Ovary (tissue), 3 donors: Measurements from ENCODE around the gene IGSF21.

Experiments
- CTCF ChIP-seq, 3 donors: fragments of 450-650 bp in 2 of 3; fragments of 200-600 bp in 1 of 3; IDR thresholded peaks; one replicate each; pipeline versions ENCODE4 v1.5.1 to v1.8.0; 2016 to 2022; ENCODE audit warnings: antibody characterized with exemption in 3 of 3, mild to moderate bottlenecking in 1 of 3
- EP300 ChIP-seq: sonication (generic); formaldehyde crosslinking; IDR thresholded peaks from one replicate; pipeline ENCODE4 v1.6.1; 2017; ENCODE audit warnings: antibody characterized with exemption
- POLR2A ChIP-seq: fragments of 450-650 bp; IDR thresholded peaks from one replicate; pipeline ENCODE4 v1.6.1; 2017; ENCODE audit warnings: antibody characterized with exemption, mild to moderate bottlenecking, moderate library complexity
- donor health status: DM: no; HTN: no; CAD: no.

- TF ChIP-seq CTCF (IDR thresholded peaks at IDR 0.05) (no peak), POLR2A (no peak), EP300 (no peak)
Observed at GRCh38 chr1:18257778-18258177, 150.2 kb downstream of the IGSF21 start.
